Pancreas (tissue), 10 donors: Measurements from ENCODE around the gene CXCL3. TPM values are rescaled to one million over a fixed set of nuclear protein-coding genes. Genes with fewer than 3 reads are reported as not detected.
"Not testable (repeated sequence)": the region's sequence is repeated elsewhere in the genome, so short reads cannot be mapped to it uniquely, and the experiment has no call there.

Experiments
- ATAC-seq, 4 donors: fragments of 200-7000 bp; cut with Tn5 transposase; one replicate each; pipeline versions ENCODE4 v1.8.0 to v1.9.1; 2020; ENCODE audit warnings: mild to moderate bottlenecking in 4 of 4, moderate library complexity in 4 of 4
- DNase-seq, 6 donors: peaks; one replicate each; pipeline ENCODE4 v3.0.0-alpha.2; 2020
- FAIRE-seq: peaks from 2 replicates; lab custom pipeline; 2012; peaks lifted over from hg19 to GRCh38; lab: Jason Lieb, UNC
- H3K27ac ChIP-seq, 4 donors: fragments of 200-600 bp; sonication (generic); 1 replicate in 3 of 4; 2 replicates in 1 of 4; pipeline versions ENCODE4 v1.5.0 to v1.8.0; 2020
- H3K27me3 ChIP-seq, 4 donors: fragments of 200-600 bp; one replicate each; pipeline ENCODE4 v1.8.0; 2021
- H3K36me3 ChIP-seq, 3 donors: fragments of 200-600 bp; sonication (generic) in 1 of 3; one replicate each; pipeline versions ENCODE4 v1.5.0 to v1.8.0; 2020 to 2021
- H3K4me1 ChIP-seq, 3 donors: fragments of 200-600 bp; one replicate each; pipeline ENCODE4 v1.8.0; 2021
- H3K4me3 ChIP-seq, 4 donors: fragments of 200-600 bp; sonication (generic) in 2 of 4; one replicate each; pipeline versions ENCODE4 v1.5.0 to v1.8.0; 2020 to 2021
- H3K9me3 ChIP-seq, 4 donors: fragments of 200-600 bp; one replicate each; pipeline ENCODE4 v1.8.0; 2021
- CTCF ChIP-seq, 4 donors: fragments of 200-600 bp; sonication (generic) in 3 of 4; IDR thresholded peaks; one replicate each; pipeline versions ENCODE4 v1.5.0 to v1.8.0; 2021; ENCODE audit warnings: antibody characterized with exemption in 4 of 4
- WGBS, 2 donors: extraction: QIAGEN DNeasy Blood & Tissue Kit; methylation state at CpG; one replicate each; pipeline ENCODE4 v1.1.7; 2013; 5-methylcytosine and 5-hydroxymethylcytosine counted together
- intact Hi-C, 3 donors: fragments of 100-400 bp; cut with DNase I; formaldehyde crosslinking; loops; one replicate each; pipeline versions ENCODE4 v1.11.1 to v1.14.2; 2022
- polyA plus RNA-seq, 2 donors: library from polyadenylated mRNA; stranded (reverse); fragments of 200-250 nt; gene quantifications; one replicate each; pipeline ENCODE4 v1.2.3, GENCODE V29; 2013
- total RNA-seq, 6 donors: library from RNA; stranded (reverse); fragmentation: NEBNext Ultra II Directional in 4 of 6; extraction: Animal tissue kit (Norgen Biotek cat#: 25700) in 4 of 6; gene quantifications; one replicate each; pipeline versions ENCODE4 v1.2.1 to v1.2.4, GENCODE V29; 2021 to 2023
- donor health status: healthy with polysubstance abuse.
- donor health status: DM: no; HTN: no; CAD: no; lungs with moderate emphysema.
- donor health status: DM: no; HTN: no; CAD: no.
- donor health status: control.
- donor health status: control.
- donor health status: Bipolar disorder and iron deficiency.
- donor health status: DM: yes; HTN: yes; CAD: no.
- donor health status: DM: no; HTN: no; CAD: no.
- donor health status: DM: no; HTN: no; CAD: no.
- donor health status: DM: yes; HTN: yes; CAD: no.

CXCL3 gene
- total and polyA plus RNA-seq, 8 donors, result 0.60 to 7.3 (median 2.0) TPM

GRCh38 chr4:74083546-74083945 is 45.1 kb upstream of the CXCL3 start:
- FAIRE-seq (no peak), ATAC-seq (no peak), DNase-seq (no peak)
- intact Hi-C loops, result no loop called here
- Histone ChIP-seq H3K27ac (no peak overlapping the region), H3K4me3 (no peak overlapping the region), H3K9me3 (no peaks in the 10 kb centered on the region), H3K4me1 (no peaks in the 10 kb centered on the region), H3K36me3 (no peaks in the 10 kb centered on the region), H3K27me3 (no peaks in the 10 kb centered on the region)
- TF ChIP-seq CTCF (IDR thresholded peaks at IDR 0.05), result no peak
- WGBS, 2 donors, result 89 to 92% methylated on average over 2 of the region's 2 CpGs

GRCh38 chr4:74081035-74081434 is 42.5 kb upstream of the CXCL3 start:
- Histone ChIP-seq H3K9me3 (no peaks in the 10 kb centered on the region), H3K4me3 (no peak overlapping the region), H3K36me3 (no peaks in the 10 kb centered on the region), H3K27ac (no peak overlapping the region), H3K27me3 (no peaks in the 10 kb centered on the region), H3K4me1 (no peaks in the 10 kb centered on the region)
- TF ChIP-seq CTCF (IDR thresholded peaks at IDR 0.05), result no peak
- DNase-seq (no peak), FAIRE-seq (no peak), ATAC-seq (no peak)
- intact Hi-C loops, result no loop called here
- 78 to 80% methylated on average over 3 of the region's 3 CpGs for WGBS, 2 donors

- intact Hi-C loops, ATAC-seq, H3K4me3 ChIP-seq, H3K36me3 ChIP-seq, H3K27ac ChIP-seq, H3K27me3 ChIP-seq, FAIRE-seq, H3K4me1 ChIP-seq, H3K9me3 ChIP-seq, DNase-seq: not testable (repeated sequence)
- WGBS, 2 donors, result 93 to 94% methylated on average over 2 of the region's 2 CpGs
Measured at GRCh38 chr4:74080351-74080750, 41.9 kb upstream of the CXCL3 start.

- peak in 2 of 4 donors; percentile 40 to 63 for ATAC-seq
- H3K27ac ChIP-seq, intact Hi-C loops, H3K4me1 ChIP-seq, DNase-seq, FAIRE-seq, H3K9me3 ChIP-seq, H3K4me3 ChIP-seq, H3K27me3 ChIP-seq, H3K36me3 ChIP-seq: not testable (repeated sequence)
- 84 to 85% methylated on average over 2 of the region's 2 CpGs for WGBS, 2 donors
Measured at GRCh38 chr4:74079024-74079423, 40.5 kb upstream of the CXCL3 start.

- no peaks in the 10 kb centered on the region for H3K36me3 ChIP-seq
- ATAC-seq (no peak), FAIRE-seq (no peak)
Measured at GRCh38 chr4:74073358-74073757, 34.9 kb upstream of the CXCL3 start.

GRCh38 chr4:74072739-74073138 is 34.2 kb upstream of the CXCL3 start:
- H3K4me3 ChIP-seq, result no peak overlapping the region
- no peaks in the 10 kb centered on the region for H3K27me3 ChIP-seq
- DNase-seq, result no peak
- 97 to 99% methylated on average over 1 of the region's 1 CpG for WGBS, 2 donors
- no peak for FAIRE-seq
- intact Hi-C loops, result no loop called here
- no peaks in the 10 kb centered on the region for H3K4me1 ChIP-seq
- no peak for ATAC-seq
- TF ChIP-seq CTCF (IDR thresholded peaks at IDR 0.05), result no peak
- H3K9me3 ChIP-seq, result no peaks in the 10 kb centered on the region
- no peak overlapping the region for H3K27ac ChIP-seq
- no peaks in the 10 kb centered on the region for H3K36me3 ChIP-seq

More at GRCh38 chr4:74073358-74073757, 34.9 kb upstream of the CXCL3 start:
- H3K9me3 ChIP-seq, result no peaks in the 10 kb centered on the region
- no peak overlapping the region for H3K27ac ChIP-seq
- TF ChIP-seq CTCF (IDR thresholded peaks at IDR 0.05), result no peak
- no peak for DNase-seq
- intact Hi-C loops, result no loop called here
- no peaks in the 10 kb centered on the region for H3K27me3 ChIP-seq
- H3K4me3 ChIP-seq, result no peak overlapping the region
- no peaks in the 10 kb centered on the region for H3K4me1 ChIP-seq
